GM18868 (cell line): ENCODE data around the gene ICAM5.
"Not testable (repeated sequence)": the region's sequence is repeated elsewhere in the genome, so short reads cannot be mapped to it uniquely, and the experiment has no call there.

Experiments used
- ATAC-seq: cut with Tn5 transposase; IDR thresholded peaks from one replicate; pipeline ENCODE4 v1.9.1; 2021; ENCODE audit warnings: mild to moderate bottlenecking, moderate library complexity; ENCODE audit not compliant: unreplicated experiment

Gene ICAM5

GRCh38 chr19:10270180-10270615, 19.6 kb upstream of the ICAM5 start:
- ATAC-seq = peak; percentile 32

- peak; percentile 36 for ATAC-seq
Measured at GRCh38 chr19:10270616-10271394, 18.9 kb upstream of the ICAM5 start, which contains the start of gene ICAM1. Gene ICAM1 (plus strand): TSS chr19:10271120. CDS start chr19:10271160, 40 bp downstream.

GRCh38 chr19:10271543-10272086, 18.1 kb upstream of the ICAM5 start:
- ATAC-seq = peak; percentile 37

GRCh38 chr19:10274589-10274988, 15.2 kb upstream of the ICAM5 start:
- ATAC-seq = no peak

- ATAC-seq = no peak
Measured at GRCh38 chr19:10277795-10278589, 11.8 kb upstream of the ICAM5 start.

GRCh38 chr19:10278935-10279334, 10.8 kb upstream of the ICAM5 start:
- no peak for ATAC-seq

DNA sequence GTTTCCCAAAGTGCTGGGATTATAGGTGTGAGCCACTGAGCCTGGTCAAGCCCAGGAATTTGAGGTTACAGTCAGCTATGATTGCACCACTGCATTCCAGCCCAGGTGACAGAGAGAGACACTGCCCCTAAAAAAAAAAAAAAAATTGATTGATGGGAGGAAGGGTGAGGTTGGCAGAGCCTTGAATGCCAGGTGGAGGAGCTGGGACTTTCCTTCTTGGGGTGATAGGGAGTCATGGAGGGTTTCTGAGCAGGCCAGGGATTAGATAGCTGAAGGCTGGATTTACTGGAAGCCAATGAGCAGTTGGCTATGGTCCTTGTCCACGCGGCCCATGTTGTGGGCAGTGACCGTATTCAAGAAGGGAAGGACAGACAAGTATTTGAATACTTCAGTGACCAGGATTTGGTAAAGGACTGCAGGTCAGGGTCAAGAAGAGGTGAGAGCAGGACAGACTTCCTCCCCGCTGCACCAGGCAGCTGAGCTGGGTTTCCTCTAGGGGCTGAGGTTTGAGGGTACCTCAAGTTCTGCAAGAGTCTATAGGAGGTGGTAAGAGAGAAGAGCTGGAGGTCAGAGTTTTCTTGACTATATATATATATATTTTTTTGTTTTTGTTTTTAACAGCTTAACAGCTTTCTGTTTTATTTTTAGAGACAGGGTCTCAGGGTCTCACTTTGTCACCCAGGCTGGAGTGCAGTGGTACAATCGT, 9.9 kb upstream of the ICAM5 start:
- no peak for ATAC-seq

- ATAC-seq = not testable (repeated sequence)
Measured at GRCh38 chr19:10282043-10282442, 7.7 kb upstream of the ICAM5 start.

- no peak for ATAC-seq
Measured at GRCh38 chr19:10283301-10284064, 6.3 kb upstream of the ICAM5 start.

- ATAC-seq = no peak
Measured at GRCh38 chr19:10284065-10284959, 5.4 kb upstream of the ICAM5 start.

- no peak for ATAC-seq
Measured at GRCh38 chr19:10284960-10285278, 4.8 kb upstream of the ICAM5 start.

DNA sequence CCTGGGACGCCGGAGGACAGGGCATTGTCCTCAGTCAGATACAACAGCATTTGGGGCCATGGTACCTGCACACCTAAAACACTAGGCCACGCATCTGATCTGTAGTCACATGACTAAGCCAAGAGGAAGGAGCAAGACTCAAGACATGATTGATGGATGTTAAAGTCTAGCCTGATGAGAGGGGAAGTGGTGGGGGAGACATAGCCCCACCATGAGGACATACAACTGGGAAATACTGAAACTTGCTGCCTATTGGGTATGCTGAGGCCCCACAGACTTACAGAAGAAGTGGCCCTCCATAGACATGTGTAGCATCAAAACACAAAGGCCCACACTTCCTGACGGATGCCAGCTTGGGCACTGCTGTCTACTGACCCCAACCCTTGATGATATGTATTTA, 4.4 kb upstream of the ICAM5 start:
- no peak for ATAC-seq

- ATAC-seq = no peak
Measured at GRCh38 chr19:10286803-10287737, 2.7 kb upstream of the ICAM5 start, which contains the start of gene ICAM4. Gene ICAM4 (plus strand): TSS chr19:10286955. CDS start chr19:10287013, 58 bp downstream.

DNA sequence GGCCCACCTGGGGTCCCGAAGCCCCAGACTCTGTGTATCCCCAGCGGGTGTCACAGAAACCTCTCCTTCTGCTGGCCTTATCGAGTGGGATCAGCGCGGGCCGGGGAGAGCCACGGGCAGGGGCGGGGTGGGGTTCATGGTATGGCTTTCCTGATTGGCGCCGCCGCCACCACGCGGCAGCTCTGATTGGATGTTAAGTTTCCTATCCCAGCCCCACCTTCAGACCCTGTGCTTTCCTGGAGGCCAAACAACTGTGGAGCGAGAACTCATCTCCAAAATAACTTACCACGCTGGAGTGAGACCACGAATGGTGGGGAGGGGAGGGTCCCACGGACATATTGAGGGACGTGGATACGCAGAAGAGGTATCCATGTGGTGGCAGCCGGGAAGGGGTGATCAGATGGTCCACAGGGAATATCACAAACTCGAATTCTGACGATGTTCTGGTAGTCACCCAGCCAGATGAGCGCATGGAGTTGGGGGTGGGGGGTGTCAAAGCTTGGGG, 1.0 kb upstream of the ICAM5 start:
- ATAC-seq = no peak

DNA sequence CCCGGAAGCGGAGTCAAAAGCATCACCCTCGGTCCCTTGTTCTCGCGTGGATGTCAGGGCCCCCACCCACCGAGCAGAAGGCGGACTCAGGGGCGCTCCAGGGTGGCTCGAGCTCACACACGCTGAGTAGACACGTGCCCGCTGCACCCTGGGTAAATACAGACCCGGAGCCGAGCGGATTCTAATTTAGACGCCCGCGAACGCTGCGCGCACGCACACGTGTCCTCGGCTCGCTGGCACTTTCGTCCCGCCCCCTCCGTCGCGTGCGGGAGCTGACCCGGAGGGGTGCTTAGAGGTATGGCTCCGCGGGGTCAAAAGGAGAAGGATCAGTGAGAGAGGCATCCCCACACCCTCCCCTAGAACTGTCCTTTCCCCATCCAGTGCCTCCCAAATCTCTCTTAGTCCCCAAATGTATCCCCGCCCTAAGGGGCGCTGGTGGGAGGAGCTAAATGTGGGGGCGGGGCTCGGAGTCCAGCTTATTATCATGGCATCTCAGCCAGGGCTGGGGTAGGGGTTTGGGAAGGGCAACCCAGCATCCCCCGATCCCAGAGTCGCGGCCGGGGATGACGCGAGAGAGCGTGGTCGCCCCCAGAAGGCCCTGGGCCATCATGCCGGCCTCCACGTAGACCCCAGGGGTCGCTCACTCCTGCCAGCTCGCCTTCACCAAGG, 451 bp upstream of the ICAM5 start:
- no peak for ATAC-seq

- no peak for ATAC-seq
Measured at GRCh38 chr19:10290357-10290875, 664 bp downstream of the ICAM5 start.

GRCh38 chr19:10290876-10291553, 1.3 kb downstream of the ICAM5 start:
- ATAC-seq = no peak
